ENCODE measurements around the gene GPC1. TPM values are rescaled to one million over a fixed set of nuclear protein-coding genes. Genes with fewer than 3 reads are reported as not detected.

GPC1 gene
- total RNA-seq, 2 experiments from 2014 or later = 3.4 to 4.7 TPM

GRCh38 chr2:240442891-240443715 lies 7.6 kb downstream of the GPC1 start:
- H3K27ac Mint-ChIP-seq = no peak overlapping the region
- H3K36me3 Mint-ChIP-seq = no peaks in the 10 kb centered on the region
- H3K4me1 Mint-ChIP-seq = no peaks in the 10 kb centered on the region
- DNase-seq (no peak), ATAC-seq (ENCODE audit: low read depth) (no peak)
- no peaks in the 10 kb centered on the region for H3K9me3 Mint-ChIP-seq
- POLR2A ChIA-PET = no interaction called here
- peaks cover 3% of the 10 kb centered on the region for H3K27me3 Mint-ChIP-seq
- no peak overlapping the region for H3K4me3 Mint-ChIP-seq

DNA sequence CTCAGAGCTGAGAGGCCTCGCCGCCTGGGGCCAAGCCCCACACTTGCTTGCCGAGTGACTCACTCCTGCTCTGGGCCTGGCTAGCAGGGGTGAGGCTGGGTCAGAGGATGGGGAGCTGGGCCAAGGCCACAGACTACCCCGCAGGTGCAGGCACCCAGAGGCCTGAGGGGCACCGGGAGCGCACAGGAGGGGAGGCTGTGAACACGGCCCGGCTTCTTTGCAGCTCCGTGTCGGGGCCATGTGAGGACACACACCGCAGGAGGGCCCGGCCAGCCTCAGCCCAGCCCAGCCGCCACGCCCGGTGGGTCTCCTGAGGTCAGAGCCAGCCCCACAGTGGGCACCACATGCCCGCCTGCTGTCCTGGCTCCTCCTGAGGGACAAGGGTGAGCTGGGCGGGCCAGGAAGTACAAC lies 8.4 kb downstream of the GPC1 start:
- no peak for DNase-seq
- Mint-ChIP-seq H3K4me1 (no peaks in the 10 kb centered on the region), H3K27ac (no peak overlapping the region), H3K27me3 (no peaks in the 10 kb centered on the region), H3K36me3 (no peaks in the 10 kb centered on the region), H3K9me3 (no peaks in the 10 kb centered on the region), H3K4me3 (no peak overlapping the region)
- ATAC-seq (ENCODE audit: low read depth) = no peak
- POLR2A ChIA-PET = no interaction called here

DNA sequence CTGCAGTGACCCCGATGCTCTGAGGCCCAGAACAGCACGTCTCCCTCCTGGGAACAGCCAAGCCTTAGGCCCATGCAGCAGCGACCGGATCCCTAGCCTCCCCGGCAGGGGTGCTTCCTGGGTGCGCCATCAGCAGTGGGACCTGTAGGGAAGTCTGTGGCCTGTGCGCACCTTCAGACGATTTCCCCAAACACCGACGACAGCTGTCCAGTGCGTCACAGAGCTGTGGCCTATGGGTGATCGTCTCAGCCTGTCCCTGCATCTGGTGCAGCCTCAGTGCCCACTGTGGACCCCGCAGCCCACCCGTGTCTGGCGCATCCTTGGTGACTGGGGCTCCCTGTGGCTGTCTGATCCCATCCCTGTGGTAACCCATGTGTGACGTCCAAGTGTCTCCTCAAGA lies 9.0 kb downstream of the GPC1 start:
- POLR2A ChIA-PET = no interaction called here

DNA sequence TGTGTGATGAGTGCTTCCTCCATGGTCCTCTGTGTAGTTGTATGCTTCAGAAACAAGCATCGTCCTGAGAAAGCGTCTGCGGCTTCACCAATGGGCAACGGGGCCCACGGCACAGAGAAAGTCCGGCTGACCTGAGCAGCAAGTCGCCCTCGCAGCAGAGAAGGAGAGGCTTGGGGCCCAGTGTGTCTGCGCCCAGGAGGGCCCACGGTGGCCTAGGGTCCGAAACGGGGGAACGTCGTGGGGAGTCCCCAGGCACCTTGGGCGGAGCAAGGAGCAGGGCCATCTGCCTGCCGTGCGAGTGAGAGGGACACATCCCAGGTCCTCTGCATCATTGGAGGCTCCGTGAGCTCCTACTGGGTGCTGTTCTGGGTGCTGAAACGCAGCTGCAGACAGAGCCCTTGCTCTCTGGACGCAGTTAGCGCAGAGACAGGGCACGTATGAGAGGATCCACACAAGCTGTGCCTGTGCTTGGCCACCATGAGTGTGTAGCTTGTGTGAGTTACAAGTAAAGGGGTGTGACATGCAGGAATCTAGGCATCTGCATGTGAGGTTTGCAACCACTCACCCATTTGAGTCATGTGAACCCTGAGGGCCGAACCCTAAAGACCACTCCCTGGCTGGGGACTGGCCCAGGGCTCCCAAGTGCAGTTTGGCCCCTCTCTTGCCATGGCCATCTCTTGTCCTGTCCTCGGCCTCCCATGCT lies 10.6 kb downstream of the GPC1 start:
- DNase-seq = no peak
- H3K4me3 Mint-ChIP-seq = no peak overlapping the region
- ATAC-seq (ENCODE audit: low read depth) = no peak
- peaks cover 8% of the 10 kb centered on the region for H3K27me3 Mint-ChIP-seq
- H3K9me3 Mint-ChIP-seq = no peaks in the 10 kb centered on the region
- no peaks in the 10 kb centered on the region for H3K36me3 Mint-ChIP-seq
- H3K4me1 Mint-ChIP-seq = no peaks in the 10 kb centered on the region
- POLR2A ChIA-PET = no interaction called here
- H3K27ac Mint-ChIP-seq = no peak overlapping the region

More for the DNA sequence above, 9.0 kb downstream of the GPC1 start:
- DNase-seq (no peak), ATAC-seq (ENCODE audit: low read depth) (no peak)
- no peak overlapping the region for H3K4me3 Mint-ChIP-seq
- H3K4me1 Mint-ChIP-seq = no peaks in the 10 kb centered on the region
- no peaks in the 10 kb centered on the region for H3K36me3 Mint-ChIP-seq
- H3K27me3 Mint-ChIP-seq = no peaks in the 10 kb centered on the region
- no peak overlapping the region for H3K27ac Mint-ChIP-seq
- no peaks in the 10 kb centered on the region for H3K9me3 Mint-ChIP-seq

GRCh38 chr2:240446664-240447175 lies 11.3 kb downstream of the GPC1 start:
- no peak for DNase-seq
- POLR2A ChIA-PET = no interaction called here
- Mint-ChIP-seq H3K4me3 (no peak overlapping the region), H3K27me3 (peaks cover 14% of the 10 kb centered on the region), H3K36me3 (no peaks in the 10 kb centered on the region), H3K27ac (no peak overlapping the region), H3K4me1 (no peaks in the 10 kb centered on the region), H3K9me3 (no peaks in the 10 kb centered on the region)
- no peak for ATAC-seq (ENCODE audit: low read depth)

- Mint-ChIP-seq H3K9me3 (no peaks in the 10 kb centered on the region), H3K4me1 (peaks cover 3% of the 10 kb centered on the region), H3K27ac (no peak overlapping the region), H3K4me3 (no peak overlapping the region), H3K36me3 (no peaks in the 10 kb centered on the region), H3K27me3 (peaks cover 20% of the 10 kb centered on the region)
- POLR2A ChIA-PET = no interaction called here
- DNase-seq (no peak), ATAC-seq (ENCODE audit: low read depth) (no peak)
Measured at GRCh38 chr2:240447331-240447730, 11.9 kb downstream of the GPC1 start.

DNA sequence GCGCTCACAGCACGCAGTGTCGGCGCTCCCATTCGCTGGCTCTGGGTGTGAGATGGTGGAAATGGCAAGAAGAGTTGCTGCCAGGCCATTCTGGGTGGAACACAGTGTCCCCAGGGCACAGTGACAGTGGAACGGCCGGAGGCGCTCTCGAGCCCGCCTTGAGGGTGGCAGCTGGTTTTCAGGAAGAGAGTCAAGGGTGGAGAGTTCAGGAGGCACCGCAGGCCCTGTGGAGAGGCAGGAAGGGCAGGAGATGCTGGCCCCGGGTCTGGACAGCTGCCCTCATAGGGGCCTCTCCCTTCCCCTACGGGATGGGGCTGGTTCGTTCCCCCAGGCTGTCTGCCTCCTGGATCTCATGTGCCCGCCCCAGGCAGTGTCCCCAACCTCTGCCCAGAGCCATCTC lies 12.5 kb downstream of the GPC1 start:
- POLR2A ChIA-PET = no interaction called here
- no peaks in the 10 kb centered on the region for H3K36me3 Mint-ChIP-seq
- peaks cover 20% of the 10 kb centered on the region for H3K27me3 Mint-ChIP-seq
- DNase-seq (no peak), ATAC-seq (ENCODE audit: low read depth) (no peak)
- H3K4me3 Mint-ChIP-seq = no peak overlapping the region
- peaks cover 3% of the 10 kb centered on the region for H3K4me1 Mint-ChIP-seq
- no peak overlapping the region for H3K27ac Mint-ChIP-seq
- no peaks in the 10 kb centered on the region for H3K9me3 Mint-ChIP-seq

GRCh38 chr2:240448387-240449274 lies 13.2 kb downstream of the GPC1 start:
- peaks cover 3% of the 10 kb centered on the region for H3K4me1 Mint-ChIP-seq
- POLR2A ChIA-PET = no interaction called here
- no peak for DNase-seq
- no peak for ATAC-seq (ENCODE audit: low read depth)
- H3K27ac Mint-ChIP-seq = no peak overlapping the region
- no peaks in the 10 kb centered on the region for H3K36me3 Mint-ChIP-seq
- H3K27me3 Mint-ChIP-seq = peaks cover 20% of the 10 kb centered on the region
- H3K4me3 Mint-ChIP-seq = no peak overlapping the region
- H3K9me3 Mint-ChIP-seq = no peaks in the 10 kb centered on the region

- Mint-ChIP-seq H3K4me3 (no peak overlapping the region), H3K36me3 (no peaks in the 10 kb centered on the region), H3K9me3 (no peaks in the 10 kb centered on the region), H3K4me1 (peaks cover 3% of the 10 kb centered on the region), H3K27me3 (peaks cover 31% of the 10 kb centered on the region), H3K27ac (no peak overlapping the region)
- DNase-seq = no peak
- POLR2A ChIA-PET = no interaction called here
- no peak for ATAC-seq (ENCODE audit: low read depth)
Measured at GRCh38 chr2:240449764-240450531, 14.5 kb downstream of the GPC1 start.

- peaks cover 36% of the 10 kb centered on the region for H3K27me3 Mint-ChIP-seq
- H3K4me3 Mint-ChIP-seq = no peak overlapping the region
- POLR2A ChIA-PET = no interaction called here
- ATAC-seq (ENCODE audit: low read depth) (no peak), DNase-seq (no peak)
- peaks cover 3% of the 10 kb centered on the region for H3K4me1 Mint-ChIP-seq
- H3K27ac Mint-ChIP-seq = no peak overlapping the region
- no peaks in the 10 kb centered on the region for H3K9me3 Mint-ChIP-seq
- no peaks in the 10 kb centered on the region for H3K36me3 Mint-ChIP-seq
Measured at GRCh38 chr2:240450532-240451107, 15.2 kb downstream of the GPC1 start.

GRCh38 chr2:240451108-240451611 lies 15.7 kb downstream of the GPC1 start:
- no peak for DNase-seq
- POLR2A ChIA-PET = no interaction called here
- peaks cover 3% of the 10 kb centered on the region for H3K4me1 Mint-ChIP-seq
- no peak for ATAC-seq (ENCODE audit: low read depth)
- H3K36me3 Mint-ChIP-seq = no peaks in the 10 kb centered on the region
- H3K9me3 Mint-ChIP-seq = no peaks in the 10 kb centered on the region
- H3K27ac Mint-ChIP-seq = no peak overlapping the region
- peaks cover 37% of the 10 kb centered on the region for H3K27me3 Mint-ChIP-seq
- H3K4me3 Mint-ChIP-seq = no peak overlapping the region

GRCh38 chr2:240451791-240452461 lies 16.5 kb downstream of the GPC1 start:
- ATAC-seq (ENCODE audit: low read depth) = no peak
- H3K4me1 Mint-ChIP-seq = peaks cover 3% of the 10 kb centered on the region
- H3K27ac Mint-ChIP-seq = no peak overlapping the region
- no peak overlapping the region for H3K4me3 Mint-ChIP-seq
- H3K27me3 Mint-ChIP-seq = peaks cover 44% of the 10 kb centered on the region
- POLR2A ChIA-PET = no interaction called here
- H3K36me3 Mint-ChIP-seq = no peaks in the 10 kb centered on the region
- DNase-seq = no peak
- no peaks in the 10 kb centered on the region for H3K9me3 Mint-ChIP-seq
